RWPE2 (cell line): Measurements from ENCODE around the gene SLC39A11.

ENCODE experiments used
- ATAC-seq: fragments of 200-7000 bp; cut with Tn5 transposase; 3 replicates; pipeline ENCODE4 v1.9.1; 2021; ENCODE audit warnings: low read depth
- DNase-seq: peaks from one replicate; pipeline ENCODE4 v3.0.0-alpha.2; 2020; ENCODE audit warnings: low spot score
- H3K27ac ChIP-seq: fragments of 450-650 bp; 2 replicates; pipeline ENCODE4 v1.5.1; 2017; ENCODE audit warnings: mild to moderate bottlenecking; ENCODE audit not compliant: poor library complexity, severe bottlenecking
- H3K27me3 ChIP-seq: fragments of 250-450 bp; sonication (Bioruptor Pico); 2 replicates; pipeline ENCODE4 v1.5.1; 2021; ENCODE audit warnings: mild to moderate bottlenecking, moderate library complexity; ENCODE audit not compliant: insufficient read depth, poor library complexity, severe bottlenecking
- H3K36me3 ChIP-seq: fragments of 250-450 bp; sonication (Bioruptor Pico); 2 replicates; pipeline ENCODE4 v1.5.1; 2020; ENCODE audit warnings: low read depth, mild to moderate bottlenecking, moderate library complexity
- H3K4me1 ChIP-seq: fragments of 250-450 bp; sonication (Bioruptor Pico); 2 replicates; pipeline ENCODE4 v1.5.1; 2021; ENCODE audit warnings: mild to moderate bottlenecking, moderate library complexity; ENCODE audit not compliant: insufficient read depth, poor library complexity, severe bottlenecking
- H3K4me3 ChIP-seq: fragments of 250-450 bp; sonication (Bioruptor Pico); 2 replicates; pipeline ENCODE4 v1.5.1; 2021; ENCODE audit warnings: mild to moderate bottlenecking, moderate library complexity; ENCODE audit not compliant: severe bottlenecking
- H3K9me3 ChIP-seq: fragments of 250-450 bp; sonication (Bioruptor Pico); 2 replicates; pipeline ENCODE4 v1.5.1; 2021; ENCODE audit warnings: mild to moderate bottlenecking, moderate library complexity; ENCODE audit not compliant: severe bottlenecking
- CTCF ChIP-seq: fragments of 450-650 bp; IDR thresholded peaks from one replicate; pipeline ENCODE4 v1.5.1; 2017; ENCODE audit warnings: mild to moderate bottlenecking, moderate library complexity; ENCODE audit not compliant: poor library complexity, severe bottlenecking

The SLC39A11 gene

GRCh38 chr17:72751746-72752145, 340.7 kb downstream of the SLC39A11 start:
- no peak for ATAC-seq
- no peaks in the 10 kb centered on the region for H3K36me3 ChIP-seq
- TF ChIP-seq CTCF, result no peak
- DNase-seq, result no peak
- no peak overlapping the region for H3K4me3 ChIP-seq
- no peaks in the 10 kb centered on the region for H3K4me1 ChIP-seq
- no peaks in the 10 kb centered on the region for H3K27me3 ChIP-seq
- no peaks in the 10 kb centered on the region for H3K9me3 ChIP-seq
- no peak overlapping the region for H3K27ac ChIP-seq

- no peak for TF ChIP-seq CTCF
- Histone ChIP-seq H3K4me3 (no peak overlapping the region), H3K27me3 (no peaks in the 10 kb centered on the region), H3K36me3 (no peaks in the 10 kb centered on the region), H3K27ac (no peak overlapping the region), H3K4me1 (no peaks in the 10 kb centered on the region), H3K9me3 (no peaks in the 10 kb centered on the region)
- DNase-seq, result no peak
- ATAC-seq, result no peak
Measured at GRCh38 chr17:72749119-72749572, 343.3 kb downstream of the SLC39A11 start.

- H3K4me1 ChIP-seq, result no peaks in the 10 kb centered on the region
- H3K27ac ChIP-seq, result no peak overlapping the region
- H3K36me3 ChIP-seq, result no peaks in the 10 kb centered on the region
- H3K4me3 ChIP-seq, result no peak overlapping the region
- no peak for TF ChIP-seq CTCF
- no peaks in the 10 kb centered on the region for H3K9me3 ChIP-seq
- ATAC-seq (no peak), DNase-seq (no peak)
- H3K27me3 ChIP-seq, result no peaks in the 10 kb centered on the region
Measured at GRCh38 chr17:72747501-72747900, 345.0 kb downstream of the SLC39A11 start.

GRCh38 chr17:72745241-72745640, 347.2 kb downstream of the SLC39A11 start:
- DNase-seq (no peak), ATAC-seq (no peak)
- Histone ChIP-seq H3K4me1 (no peaks in the 10 kb centered on the region), H3K9me3 (no peaks in the 10 kb centered on the region), H3K36me3 (no peaks in the 10 kb centered on the region), H3K27me3 (no peaks in the 10 kb centered on the region), H3K4me3 (no peak overlapping the region), H3K27ac (no peak overlapping the region)
- no peak for TF ChIP-seq CTCF

GRCh38 chr17:72743037-72743467, 349.4 kb downstream of the SLC39A11 start:
- H3K4me3 ChIP-seq, result no peak overlapping the region
- H3K9me3 ChIP-seq, result no peaks in the 10 kb centered on the region
- no peak overlapping the region for H3K27ac ChIP-seq
- H3K27me3 ChIP-seq, result no peaks in the 10 kb centered on the region
- no peaks in the 10 kb centered on the region for H3K36me3 ChIP-seq
- DNase-seq, result no peak
- ATAC-seq, result no peak
- no peak for TF ChIP-seq CTCF
- no peaks in the 10 kb centered on the region for H3K4me1 ChIP-seq
